Gastroesophageal sphincter (tissue), 4 donors: ENCODE results near the gene SPRYD3. TPM values are rescaled to one million over a fixed set of nuclear protein-coding genes. Genes with fewer than 3 reads are reported as not detected.
A peak's percentile ranks its signal among the peaks of the same experiment; 100 is the strongest.

Source experiments
- ATAC-seq: fragments of 150-250 bp; one replicate; pipeline ENCODE4 v1.9.1; 2016; ENCODE audit warnings: mild to moderate bottlenecking, moderate library complexity
- H3K27ac ChIP-seq, 4 donors: fragments of 200-600 bp; sonication (generic) in 3 of 4; 1 replicate in 3 of 4; 2 replicates in 1 of 4; pipeline ENCODE4 v1.5.1; 2016 to 2019
- H3K27me3 ChIP-seq: fragments of 200-600 bp; sonication (generic); one replicate; pipeline ENCODE4 v1.5.1; 2019
- H3K36me3 ChIP-seq, 2 donors: fragments of 200-600 bp; sonication (generic); one replicate each; pipeline ENCODE4 v1.5.1; 2019; ENCODE audit warnings: control low read depth in 1 of 2
- H3K4me1 ChIP-seq, 3 donors: fragments of 200-600 bp; sonication (generic); 1 replicate in 2 of 3; 2 replicates in 1 of 3; pipeline ENCODE4 v1.5.1; 2016 to 2019; ENCODE audit warnings: control low read depth in 2 of 3
- H3K4me3 ChIP-seq, 2 donors: fragments of 200-600 bp; sonication (generic); one replicate each; pipeline ENCODE4 v1.5.1; 2019; ENCODE audit warnings: mild to moderate bottlenecking in 1 of 2, moderate library complexity in 1 of 2
- H3K9me3 ChIP-seq, 3 donors: fragments of 200-600 bp; sonication (generic); one replicate each; pipeline ENCODE4 v1.5.1; 2017 to 2019; ENCODE audit warnings: control low read depth in 2 of 3
- EP300 ChIP-seq: sonication (generic); formaldehyde crosslinking; IDR thresholded peaks from one replicate; pipeline ENCODE4 v1.6.1; 2017; ENCODE audit warnings: antibody characterized with exemption, mild to moderate bottlenecking
- POLR2A ChIP-seq, 2 donors: fragments of 450-650 bp; IDR thresholded peaks; one replicate each; pipeline ENCODE4 v1.6.1; 2017; ENCODE audit warnings: antibody characterized with exemption in 2 of 2, mild to moderate bottlenecking in 2 of 2, moderate library complexity in 1 of 2
- POLR2AphosphoS5 ChIP-seq: sonication (generic); formaldehyde crosslinking; IDR thresholded peaks from one replicate; pipeline ENCODE4 v1.6.1; 2017; ENCODE audit warnings: antibody characterized with exemption
- WGBS, 2 donors: methylation state at CpG; one replicate each; pipeline ENCODE4 v1.1.5; 2018; ENCODE audit warnings: low coverage in 1 of 2; 5-methylcytosine and 5-hydroxymethylcytosine counted together
- small RNA-seq, 4 donors: library from RNA; depleted of rRNA; stranded (forward); fragments of <200 nt; gene quantifications; one replicate each; pipeline ENCODE3, GENCODE V24; 2016
- total RNA-seq, 4 donors: library from RNA; depleted of rRNA; stranded (reverse); fragments of >200 nt; gene quantifications; one replicate each; pipeline ENCODE4 v1.1.0, GENCODE V29; 2016
- TF ChIP-seq, protein P1 (sequence below), 4 experiments: fragments of 200-600 bp in 2 of 4; fragments of 450-650 bp in 2 of 4; sonication (generic) in 1 of 4; IDR thresholded peaks; one replicate each; pipeline ENCODE4 v1.5.1; 2017 to 2019; ENCODE audit warnings: antibody characterized with exemption in 4 of 4, mild to moderate bottlenecking in 2 of 4, moderate library complexity in 2 of 4

The SPRYD3 gene
- total RNA-seq, 4 donors from 2014 or later: 79.1 to 137 (median 110) TPM

DNA sequence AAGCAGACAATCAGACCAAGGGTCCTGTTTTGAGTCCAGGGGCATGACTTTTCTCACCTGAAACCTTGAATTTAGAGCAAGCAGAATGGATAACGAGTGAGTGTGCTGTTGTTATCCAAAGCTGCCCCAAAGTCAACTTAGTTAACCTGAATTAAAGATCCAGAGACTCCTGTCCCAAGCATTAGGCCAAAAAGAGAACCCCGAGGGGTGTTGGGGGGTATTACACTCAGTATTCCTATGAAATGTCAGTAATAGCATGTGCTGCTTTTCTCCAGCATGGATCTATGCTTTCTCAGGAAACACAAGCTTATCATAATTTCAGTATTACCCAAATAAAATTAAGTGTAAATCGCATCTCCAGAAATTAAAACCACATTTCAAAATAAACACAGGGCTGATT lies 53.9 kb downstream of the SPRYD3 start:
- no peak overlapping the region for H3K4me3 ChIP-seq
- ATAC-seq: no peak
- peaks cover 6 to 97% of the 10 kb centered on the region in 2 donors for H3K36me3 ChIP-seq
- no peaks in the 10 kb centered on the region for H3K27me3 ChIP-seq
- no peaks in the 10 kb centered on the region for H3K9me3 ChIP-seq
- 75 to 79% methylated on average over 3 of the region's 3 CpGs for WGBS, 2 donors
- no peak for TF ChIP-seq EP300
- no peak for TF ChIP-seq POLR2AphosphoS5
- no peak for TF ChIP-seq POLR2A (IDR thresholded peaks at IDR 0.05)
- TF ChIP-seq, protein P1, sequence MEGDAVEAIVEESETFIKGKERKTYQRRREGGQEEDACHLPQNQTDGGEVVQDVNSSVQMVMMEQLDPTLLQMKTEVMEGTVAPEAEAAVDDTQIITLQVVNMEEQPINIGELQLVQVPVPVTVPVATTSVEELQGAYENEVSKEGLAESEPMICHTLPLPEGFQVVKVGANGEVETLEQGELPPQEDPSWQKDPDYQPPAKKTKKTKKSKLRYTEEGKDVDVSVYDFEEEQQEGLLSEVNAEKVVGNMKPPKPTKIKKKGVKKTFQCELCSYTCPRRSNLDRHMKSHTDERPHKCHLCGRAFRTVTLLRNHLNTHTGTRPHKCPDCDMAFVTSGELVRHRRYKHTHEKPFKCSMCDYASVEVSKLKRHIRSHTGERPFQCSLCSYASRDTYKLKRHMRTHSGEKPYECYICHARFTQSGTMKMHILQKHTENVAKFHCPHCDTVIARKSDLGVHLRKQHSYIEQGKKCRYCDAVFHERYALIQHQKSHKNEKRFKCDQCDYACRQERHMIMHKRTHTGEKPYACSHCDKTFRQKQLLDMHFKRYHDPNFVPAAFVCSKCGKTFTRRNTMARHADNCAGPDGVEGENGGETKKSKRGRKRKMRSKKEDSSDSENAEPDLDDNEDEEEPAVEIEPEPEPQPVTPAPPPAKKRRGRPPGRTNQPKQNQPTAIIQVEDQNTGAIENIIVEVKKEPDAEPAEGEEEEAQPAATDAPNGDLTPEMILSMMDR (IDR thresholded peaks at IDR 0.05): peak in 1 of 4 experiments; percentile 5
- no peaks in the 10 kb centered on the region for H3K4me1 ChIP-seq
- no peak overlapping the region for H3K27ac ChIP-seq

DNA sequence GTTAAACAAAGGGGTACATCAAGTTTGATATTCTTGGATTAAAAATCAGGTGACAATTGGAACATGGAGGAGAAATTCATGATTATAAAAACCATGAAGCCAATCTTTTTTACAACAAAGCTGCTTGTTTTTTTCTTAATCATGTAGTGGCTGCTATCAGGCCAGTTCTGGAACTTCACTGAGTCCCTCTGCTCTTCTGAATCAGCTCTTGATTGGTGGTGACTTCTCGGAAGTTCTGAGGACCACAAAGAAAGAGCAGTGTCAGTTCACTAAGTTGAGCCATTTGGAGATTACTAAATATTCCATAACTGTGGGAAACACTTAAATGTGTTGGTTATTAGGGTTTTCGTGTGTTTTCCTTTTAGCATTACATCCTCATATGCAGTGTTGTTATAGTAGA lies 64.5 kb downstream of the SPRYD3 start:
- ATAC-seq: no peak
- Histone ChIP-seq H3K27me3 (no peaks in the 10 kb centered on the region), H3K4me1 (peaks cover 0 to 50% (median 6%) of the 10 kb centered on the region in 3 donors), H3K9me3 (no peaks in the 10 kb centered on the region), H3K36me3 (peaks cover 2 to 40% of the 10 kb centered on the region in 2 donors), H3K4me3 (no peak overlapping the region), H3K27ac (no peak overlapping the region)
- TF ChIP-seq POLR2AphosphoS5: no peak
- TF ChIP-seq, protein P1 (IDR thresholded peaks at IDR 0.05): no peak
- no peak for TF ChIP-seq POLR2A (IDR thresholded peaks at IDR 0.05)
- 69 to 75% methylated on average over 2 of the region's 2 CpGs for WGBS, 2 donors

Small RNA genes lying within 50 kb of the gene (small RNA-seq; reads per million reads assigned to genes)
- gene MIR6757: 0 to 0.12 (median 0.04) reads per million in 4 donors

Other genes with a start within 250 kb of the SPRYD3 start
- gene KRT79, start 245.1 kb downstream of the SPRYD3 start, total RNA-seq: not detected
- gene KRT78, start 230.4 kb downstream of the SPRYD3 start, total RNA-seq: 1 to 10 TPM in 3 of 4 donors, under 1 TPM in 1; 0.27 to 9.5 (median 1.5) TPM
- gene KRT8, start 174.3 kb downstream of the SPRYD3 start, total RNA-seq: 100 to 1,000 TPM in 3 of 4 donors, 10 to 100 TPM in 1; 72.0 to 565 (median 255) TPM
- 10 to 100 TPM in 3 of 4 donors, 1 to 10 TPM in 1; 4.7 to 73.5 (median 24.3) TPM for gene KRT18, start 130.3 kb downstream of the SPRYD3 start, total RNA-seq
- 100 to 1,000 TPM; 521 to 701 (median 591) TPM for gene EIF4B, start 72.9 kb downstream of the SPRYD3 start, total RNA-seq
- 100 to 1,000 TPM; 108 to 323 (median 182) TPM for gene TNS2, start 29.3 kb downstream of the SPRYD3 start, total RNA-seq
- 1,000 to 10,000 TPM in 2 of 4 donors, 100 to 1,000 TPM in 2; 632 to 1,838 (median 914) TPM for gene IGFBP6, start 18.3 kb upstream of the SPRYD3 start, total RNA-seq
- gene SOAT2, start 24.1 kb upstream of the SPRYD3 start, total RNA-seq: under 1 TPM in 1 of 4 donors, not detected in 3; 0.31 TPM
- gene ZNF740, start 101.3 kb upstream of the SPRYD3 start, total RNA-seq: 10 to 100 TPM; 14.9 to 27.7 (median 17.4) TPM
- 10 to 100 TPM; 11.3 to 47.5 (median 24.1) TPM for gene CSAD, start 101.5 kb upstream of the SPRYD3 start, total RNA-seq
- 1 to 10 TPM in 2 of 4 donors, under 1 TPM in 2; 0.40 to 5.8 (median 2.6) TPM for gene ITGB7, start 127.9 kb upstream of the SPRYD3 start, total RNA-seq
- 10 to 100 TPM; 15.6 to 26.6 (median 22.9) TPM for gene RARG, start 152.8 kb upstream of the SPRYD3 start, total RNA-seq
- 1 to 10 TPM in 2 of 4 donors, under 1 TPM in 2; 0.13 to 2.3 (median 0.64) TPM for gene ESPL1, start 188.9 kb upstream of the SPRYD3 start, total RNA-seq
- 100 to 1,000 TPM; 390 to 782 (median 568) TPM for gene PFDN5, start 216.2 kb upstream of the SPRYD3 start, total RNA-seq
- 10 to 100 TPM; 40.9 to 49.2 (median 46.3) TPM for gene MYG1, start 220.3 kb upstream of the SPRYD3 start, total RNA-seq
- 10 to 100 TPM; 36.4 to 88.9 (median 46.5) TPM for gene AAAS, start 242.2 kb upstream of the SPRYD3 start, total RNA-seq